HCT116 (cell line): Measurements from ENCODE around the gene TDRD3. TPM values are rescaled to one million over a fixed set of nuclear protein-coding genes. Genes with fewer than 3 reads are reported as not detected.

Source experiments
- ATAC-seq: fragments of 200-7000 bp; cut with Tn5 transposase; 2 replicates; pipeline ENCODE4 v1.9.1; 2020; ENCODE audit warnings: mild to moderate bottlenecking, moderate library complexity
- BruUV-seq: library from RNA; stranded (reverse); fragments of 400-500 nt; replicated peaks from 2 replicates; lab custom pipeline; 2021; lab: Mats Ljungman, UMichigan
- CTCF ChIA-PET: fragments of 300-600 bp; sonication (Branson Sonifier 250); formaldehyde crosslinking; loops from one replicate; lab custom pipeline; 2021; ENCODE audit warnings: antibody characterized with exemption; lab: Charles Lee
- POLR2A ChIA-PET: fragments of 300-600, 350-600 bp; sonication (Branson Sonifier 250); formaldehyde crosslinking; loops from one replicate; lab custom pipeline; 2021; ENCODE audit warnings: antibody characterized with exemption; lab: Charles Lee
- RAD21 ChIA-PET, 2 experiments: fragments of 300-600 bp; sonication (Branson Sonifier 250); formaldehyde crosslinking; loops; one replicate each; lab custom pipeline; 2023; ENCODE audit warnings: low total read pairs in 2 of 2; ENCODE audit not compliant: uncharacterized antibody in 2 of 2, unreplicated experiment in 2 of 2, low non-redundant PET in 1 of 2; lab: Charles Lee
- DNase-seq: peaks from one replicate; pipeline ENCODE4 v3.0.0-alpha.2; 2010; ENCODE audit warnings: low read depth, low spot score
- H2AFZ ChIP-seq: fragments of 200-600 bp; shearing (Covaris generic), sonication (generic); 2 replicates; pipeline ENCODE4 v1.6.1; 2017; ENCODE audit warnings: low read depth, mixed run types, mixed read lengths, antibody characterized with exemption, low read length; ENCODE audit not compliant: poor library complexity, severe bottlenecking
- H3K27ac ChIP-seq: 2 replicates; pipeline ENCODE4 v1.5.1; 2012; ENCODE audit warnings: low read depth, low read length
- H3K27me3 ChIP-seq: fragments of 200-600 bp; sonication (generic); 2 replicates; pipeline ENCODE4 v1.6.1; 2016; ENCODE audit warnings: mixed run types, low read length, mixed read lengths; ENCODE audit not compliant: insufficient read depth
- H3K36me3 ChIP-seq, 2 experiments: fragments of 200-500 bp in 1 of 2; fragments of 200-600 bp in 1 of 2; sonication (Bioruptor generic) in 1 of 2; sonication (generic) in 1 of 2; 2 replicates each; pipeline versions ENCODE4 v1.5.1 to v1.6.1; 2014 to 2016; ENCODE audit warnings: low read length in 2 of 2, inconsistent platforms in 1 of 2, mixed read lengths in 1 of 2, mixed run types in 1 of 2; ENCODE audit not compliant: insufficient read depth in 2 of 2, control insufficient read depth in 1 of 2
- H3K4me1 ChIP-seq, 2 experiments: fragments of 200-600 bp in 1 of 2; sonication (generic) in 1 of 2; 2 replicates each; pipeline versions ENCODE4 v1.5.1 to v1.6.1; 2012 to 2017; ENCODE audit warnings: low read length in 2 of 2, inconsistent platforms in 1 of 2, mild to moderate bottlenecking in 1 of 2, mixed read lengths in 1 of 2, mixed run types in 1 of 2, moderate library complexity in 1 of 2; ENCODE audit not compliant: insufficient read depth in 2 of 2, control insufficient read depth in 1 of 2
- H3K4me2 ChIP-seq: fragments of 200-600 bp; sonication (generic); 2 replicates; pipeline ENCODE4 v1.6.1; 2017; ENCODE audit warnings: mixed run types, low read length, mixed read lengths
- H3K4me3 ChIP-seq, 2 experiments: fragments of 200-600 bp in 1 of 2; sonication (generic) in 1 of 2; replicated peaks in 1 of 2; 2 replicates each; pipeline ENCODE4 v1.5.1; 2011 to 2016; ENCODE audit warnings: low read length in 2 of 2, control low read depth in 1 of 2, low read depth in 1 of 2, mild to moderate bottlenecking in 1 of 2, mixed read lengths in 1 of 2, mixed run types in 1 of 2
- H3K79me2 ChIP-seq: fragments of 200-600 bp; sonication (generic); 2 replicates; pipeline ENCODE4 v1.6.1; 2017; ENCODE audit warnings: mild to moderate bottlenecking, mixed run types, low read length, moderate library complexity, mixed read lengths; ENCODE audit not compliant: insufficient read depth
- H3K9ac ChIP-seq: fragments of 200-600 bp; sonication (generic); 2 replicates; pipeline ENCODE4 v1.6.1; 2016; ENCODE audit warnings: low read length, mixed read lengths
- H3K9me2 ChIP-seq: fragments of 200-600 bp; sonication (generic), shearing (Covaris generic); 2 replicates; pipeline ENCODE4 v1.6.1; 2017; ENCODE audit warnings: mixed run types, mild to moderate bottlenecking, moderate library complexity; ENCODE audit not compliant: insufficient read depth
- H3K9me3 ChIP-seq, 2 experiments: fragments of 200-500 bp in 1 of 2; fragments of 200-600 bp in 1 of 2; sonication (Bioruptor generic) in 1 of 2; sonication (generic) in 1 of 2; 2 replicates each; pipeline ENCODE4 v1.6.1; 2014 to 2017; ENCODE audit warnings: low read length in 2 of 2, mixed read lengths in 2 of 2, inconsistent platforms in 1 of 2, low read depth in 1 of 2, mild to moderate bottlenecking in 1 of 2, mixed run types in 1 of 2, moderate library complexity in 1 of 2; ENCODE audit not compliant: control insufficient read depth in 1 of 2, insufficient read depth in 1 of 2
- H4K20me1 ChIP-seq: fragments of 200-600 bp; sonication (generic), shearing (Covaris generic); 2 replicates; pipeline ENCODE4 v1.6.1; 2017; ENCODE audit warnings: mixed run types, mild to moderate bottlenecking, moderate library complexity; ENCODE audit not compliant: insufficient read depth
- CEBPB ChIP-seq: IDR thresholded peaks from 2 replicates; pipeline ENCODE4 v1.6.1; 2012; ENCODE audit warnings: low read depth
- EZH2phosphoT487 ChIP-seq: fragments of 200-600 bp; IDR thresholded peaks from 2 replicates; pipeline ENCODE4 v1.6.1; 2018; ENCODE audit warnings: antibody characterized with exemption, borderline replicate concordance
- FOSL1 ChIP-seq: IDR thresholded peaks from 2 replicates; pipeline ENCODE4 v1.6.1; 2012; ENCODE audit warnings: low read depth
- MAX ChIP-seq: IDR thresholded peaks from 2 replicates; pipeline ENCODE4 v1.6.1; 2012
- REST ChIP-seq: IDR thresholded peaks from 2 replicates; pipeline ENCODE4 v1.6.1; 2012; ENCODE audit warnings: low read depth
- SIN3A ChIP-seq: IDR thresholded peaks from 2 replicates; pipeline ENCODE4 v1.6.1; 2012; ENCODE audit warnings: low read depth
- SRF ChIP-seq: IDR thresholded peaks from 2 replicates; pipeline ENCODE4 v1.6.1; 2012; ENCODE audit warnings: low read depth
- TCF7L2 ChIP-seq: IDR thresholded peaks from 2 replicates; pipeline ENCODE4 v1.7.0; 2011; ENCODE audit warnings: borderline replicate concordance, inconsistent platforms; ENCODE audit not compliant: insufficient read depth, insufficient read length; ENCODE audit errors: extremely low read depth
- ZFX ChIP-seq: fragments of 450-650 bp; IDR thresholded peaks from 2 replicates; pipeline ENCODE4 v1.6.1; 2017
- ZNF274 ChIP-seq: fragments of 200-500 bp; sonication (Bioruptor generic); IDR thresholded peaks from 2 replicates; pipeline ENCODE4 v1.6.1; 2014; ENCODE audit warnings: mild to moderate bottlenecking, low read depth, low read length, inconsistent platforms
- intact Hi-C: fragments of 100-400 bp; cut with micrococcal nuclease; formaldehyde crosslinking; loops from 2 replicates; pipeline ENCODE4 v1.10.0; 2022
- total RNA-seq: library from RNA; stranded (reverse); gene quantifications from one replicate; pipeline ENCODE4 v1.2.1, GENCODE V29; 2021; ENCODE audit not compliant: unreplicated experiment

Gene TDRD3
- total RNA-seq, 1 experiment from 2014 or later = 16.9 TPM

DNA sequence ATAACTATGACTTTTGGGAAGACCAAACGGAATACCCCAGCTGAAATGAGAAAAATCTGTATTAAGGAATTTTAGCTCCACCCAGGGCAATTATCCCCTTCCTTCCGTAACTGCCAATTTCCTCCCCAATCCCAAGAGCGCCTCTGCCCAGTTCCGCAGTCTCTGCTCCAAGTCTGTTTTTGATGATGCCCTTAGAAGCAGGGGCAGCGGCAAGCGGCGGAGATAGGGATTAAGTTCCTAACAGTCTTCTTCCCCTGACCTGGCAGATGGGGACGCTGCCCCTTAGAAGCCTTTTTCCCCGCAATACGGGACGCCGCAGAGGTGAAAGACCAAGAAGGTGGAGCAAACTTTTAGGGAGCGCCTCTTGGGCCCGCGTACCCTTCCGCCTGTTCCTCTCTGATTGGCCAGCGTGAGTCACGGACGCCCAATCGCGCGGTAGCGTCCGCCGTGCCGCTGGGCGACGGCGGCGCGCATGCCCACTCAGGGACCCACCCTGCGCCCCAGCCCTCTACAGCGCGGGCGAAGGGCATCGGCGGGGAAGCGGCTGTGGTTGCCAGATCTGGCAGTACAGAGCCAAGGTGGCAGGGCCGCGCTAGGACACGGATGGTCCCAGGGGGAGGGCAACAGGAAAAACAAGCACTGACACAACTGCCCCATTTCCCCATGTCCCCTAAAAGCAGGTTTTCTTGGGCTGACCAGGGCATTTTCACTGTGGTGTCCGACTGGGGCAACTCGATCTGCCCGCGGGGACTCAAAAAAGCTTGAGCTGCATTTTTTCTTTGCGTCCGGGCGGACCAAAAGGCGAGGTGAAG, 843 bp upstream of the TDRD3 start (continued):
- TF ChIP-seq TCF7L2 (peak; percentile 14), CEBPB (no peak), SIN3A (peak; percentile 57; the same call in 1 of the 2 replicates), SRF (no peak; the same call in 1 of the 2 replicates), ZNF274 (no peak)

- Histone ChIP-seq H3K79me2 (peaks cover 42% of the 10 kb centered on the region), H3K4me3 (peak overlapping the region; percentile 82 to 84), H3K27ac (peak overlapping the region; percentile 83), H3K27me3 (no peaks in the 10 kb centered on the region), H2AFZ (peak overlapping the region; percentile 45), H3K4me2 (peak overlapping the region; percentile 90), H3K9me2 (no peaks in the 10 kb centered on the region), H3K36me3 (no peaks in the 10 kb centered on the region), H3K9ac (peak overlapping the region; percentile 86), H4K20me1 (no peaks in the 10 kb centered on the region), H3K9me3 (no peaks in the 10 kb centered on the region), H3K4me1 (peaks cover 7 to 28% of the 10 kb centered on the region in 2 experiments)
- CTCF ChIA-PET = no interaction called here
- RAD21 ChIA-PET = no interaction called here
- intact Hi-C loops = loop anchor here (2.0 kb wide), 1 partner anchor 235 kb away; the partner anchor contains the start of gene DIAPH3
- POLR2A ChIA-PET = interaction anchor here (1.2 kb wide), 1 partner anchor 10 kb away, joined by 3 read pairs; no protein-coding TSS in a partner anchor
- DNase-seq (no peak), ATAC-seq (peak; percentile 15)
- TF ChIP-seq SRF = no peak
- 0 out of 2 replicates have a peak, but pooled peaks have one; percentile 8 for TF ChIP-seq MAX
- peak; percentile 71; the same call in 1 of the 2 replicates for TF ChIP-seq ZFX
- TF ChIP-seq EZH2phosphoT487 = no peak
- TF ChIP-seq REST = no peak
- no peak for TF ChIP-seq FOSL1
- TF ChIP-seq SIN3A = no peak
- no TSS peak for BruUV-seq
These were observed 821 bp downstream of the TDRD3 start for GRCh38 chr13:60397704-60398378.
